ENCODE measurements around the gene CARD19.
"Not testable (repeated sequence)": the region's sequence is repeated elsewhere in the genome, so short reads cannot be mapped to it uniquely, and the experiment has no call there.

Gene CARD19

GRCh38 chr9:93098236-93098946, 2.4 kb downstream of the CARD19 start:
- no peak for DNase-seq (ENCODE audit: insufficient read length)
- peak; percentile 33 for FAIRE-seq
- TF ChIP-seq POLR2AphosphoS5 (IDR thresholded peaks at IDR 0.05; ENCODE audit: low read depth, low read length) = no peak
- TF ChIP-seq TAF1 (IDR thresholded peaks at IDR 0.05; ENCODE audit: borderline replicate concordance, low read depth, low read length) = no peak
- TF ChIP-seq POLR2A (IDR thresholded peaks at IDR 0.05; ENCODE audit: low read depth, low read length) = no peak

GRCh38 chr9:93099551-93100275, 3.7 kb downstream of the CARD19 start:
- FAIRE-seq (no peak), DNase-seq (ENCODE audit: insufficient read length) (no peak)
- TF ChIP-seq POLR2AphosphoS5 (IDR thresholded peaks at IDR 0.05; ENCODE audit: low read depth, low read length) (no peak), POLR2A (IDR thresholded peaks at IDR 0.05; ENCODE audit: low read depth, low read length) (no peak), TAF1 (IDR thresholded peaks at IDR 0.05; ENCODE audit: borderline replicate concordance, low read depth, low read length) (no peak)

GRCh38 chr9:93100276-93100636, 4.2 kb downstream of the CARD19 start:
- DNase-seq (ENCODE audit: insufficient read length) (no peak), FAIRE-seq (no peak)
- TF ChIP-seq POLR2AphosphoS5 (IDR thresholded peaks at IDR 0.05; ENCODE audit: low read depth, low read length) (no peak), TAF1 (IDR thresholded peaks at IDR 0.05; ENCODE audit: borderline replicate concordance, low read depth, low read length) (no peak), POLR2A (IDR thresholded peaks at IDR 0.05; ENCODE audit: low read depth, low read length) (no peak)

DNA sequence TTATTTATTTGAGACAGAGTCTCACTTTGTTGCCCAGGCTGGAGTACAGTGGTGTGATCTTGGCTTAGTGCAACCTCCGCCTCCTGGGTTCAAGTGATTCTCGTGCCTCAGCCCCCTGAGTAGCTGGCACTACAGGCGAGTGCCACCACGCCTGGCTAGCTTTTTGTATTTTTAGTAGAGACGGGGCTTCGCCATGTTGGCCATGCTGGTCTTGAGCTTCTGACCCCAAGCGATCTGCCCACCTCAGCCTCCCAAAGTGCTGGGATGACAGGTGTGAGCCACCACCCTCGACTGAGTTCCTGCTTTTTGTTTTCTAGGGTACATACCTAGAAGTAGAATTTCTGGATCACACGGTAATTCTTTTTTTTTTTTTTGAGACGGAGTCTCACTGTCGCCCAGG, 5.1 kb downstream of the CARD19 start:
- DNase-seq (ENCODE audit: insufficient read length); FAIRE-seq: not testable (repeated sequence)

DNA sequence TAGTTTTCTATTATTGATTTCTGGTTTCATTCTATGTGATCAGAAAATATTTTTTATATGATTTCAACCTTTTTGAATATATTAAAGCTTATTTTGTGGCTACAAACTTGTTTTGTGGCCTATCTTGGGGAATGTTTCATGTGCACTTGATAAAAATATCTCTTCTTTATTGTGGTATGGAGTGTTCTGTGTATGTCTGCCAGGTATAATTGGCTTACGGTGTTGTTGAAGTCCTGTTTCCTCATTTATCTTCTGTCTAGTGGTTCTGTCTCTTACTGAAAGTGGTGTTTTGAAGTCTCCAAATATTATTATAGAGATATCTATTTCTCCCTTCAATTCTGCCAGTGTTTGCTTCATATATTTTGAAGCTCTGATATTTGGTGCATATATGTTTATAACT, 9.6 kb downstream of the CARD19 start:
- no peak for FAIRE-seq
- TF ChIP-seq POLR2A (IDR thresholded peaks at IDR 0.05; ENCODE audit: low read depth, low read length) (no peak), POLR2AphosphoS5 (IDR thresholded peaks at IDR 0.05; ENCODE audit: low read depth, low read length) (no peak), TAF1 (IDR thresholded peaks at IDR 0.05; ENCODE audit: borderline replicate concordance, low read depth, low read length) (no peak)
- DNase-seq (ENCODE audit: insufficient read length) = no peak

DNA sequence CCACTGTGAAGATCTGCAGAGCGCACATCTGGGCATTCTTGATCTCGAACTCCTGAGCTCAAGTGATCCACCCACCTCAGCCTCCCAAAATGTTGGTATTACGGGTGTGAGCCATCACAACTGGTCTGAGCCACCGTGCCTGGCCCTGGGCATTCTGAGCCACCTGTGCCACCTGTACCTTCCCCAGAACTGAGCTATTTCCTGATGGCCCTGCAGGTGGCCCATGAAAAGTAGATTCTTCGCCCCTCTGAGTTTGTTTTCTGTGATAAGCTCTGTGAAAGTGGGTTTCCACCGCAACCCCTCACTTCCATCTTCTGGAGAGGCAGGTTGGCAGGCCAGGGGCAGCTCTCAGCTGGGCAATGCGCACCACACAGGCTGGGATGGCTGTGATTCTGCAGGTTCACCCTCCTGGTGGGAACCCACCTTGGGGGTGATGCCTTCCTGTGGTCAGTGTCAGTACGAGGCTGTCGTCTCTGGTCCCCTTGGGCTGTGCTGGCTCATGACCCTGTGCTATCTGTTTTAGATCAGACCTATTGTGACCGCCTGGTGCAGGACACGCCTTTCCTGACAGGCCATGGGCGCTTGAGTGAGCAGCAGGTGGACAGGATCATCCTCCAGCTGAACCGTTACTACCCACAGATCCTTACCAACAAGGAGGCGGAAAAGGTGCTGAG, 11.3 kb downstream of the CARD19 start:
- DNase-seq (ENCODE audit: insufficient read length) (no peak), FAIRE-seq (no peak)

DNA sequence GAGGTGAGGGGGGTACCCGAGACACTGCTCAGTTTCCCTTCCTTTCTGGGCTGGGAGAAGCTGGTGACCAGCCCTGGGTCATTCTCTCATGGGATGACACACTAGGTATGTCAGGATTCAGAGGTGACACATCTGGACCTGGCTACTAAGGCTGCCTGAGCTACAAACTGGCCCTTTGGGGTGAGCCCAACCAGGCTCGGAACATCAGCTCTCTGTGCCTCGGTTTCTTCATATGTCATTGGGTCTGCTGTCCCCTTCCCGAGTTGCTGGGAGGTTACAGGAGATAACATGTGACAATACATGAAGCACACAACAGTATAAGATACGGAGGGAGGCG, 11.8 kb downstream of the CARD19 start:
- TF ChIP-seq POLR2AphosphoS5 (IDR thresholded peaks at IDR 0.05; ENCODE audit: low read depth, low read length) (no peak), POLR2A (IDR thresholded peaks at IDR 0.05; ENCODE audit: low read depth, low read length) (no peak), TAF1 (IDR thresholded peaks at IDR 0.05; ENCODE audit: borderline replicate concordance, low read depth, low read length) (no peak)
- FAIRE-seq (no peak), DNase-seq (ENCODE audit: insufficient read length) (no peak)

More for the DNA sequence above, 11.3 kb downstream of the CARD19 start:
- TF ChIP-seq TAF1 (IDR thresholded peaks at IDR 0.05; ENCODE audit: borderline replicate concordance, low read depth, low read length) = no peak
- no peak for TF ChIP-seq POLR2A (IDR thresholded peaks at IDR 0.05; ENCODE audit: low read depth, low read length)
- no peak for TF ChIP-seq POLR2AphosphoS5 (IDR thresholded peaks at IDR 0.05; ENCODE audit: low read depth, low read length)

GRCh38 chr9:93108291-93109041, 12.4 kb downstream of the CARD19 start:
- DNase-seq (ENCODE audit: insufficient read length) (no peak), FAIRE-seq (no peak)
- TF ChIP-seq POLR2A (IDR thresholded peaks at IDR 0.05; ENCODE audit: low read depth, low read length) (no peak), TAF1 (IDR thresholded peaks at IDR 0.05; ENCODE audit: borderline replicate concordance, low read depth, low read length) (no peak), POLR2AphosphoS5 (IDR thresholded peaks at IDR 0.05; ENCODE audit: low read depth, low read length) (no peak)

GRCh38 chr9:93110311-93110855, 14.4 kb downstream of the CARD19 start:
- DNase-seq (ENCODE audit: insufficient read length) (no peak), FAIRE-seq (no peak)
- TF ChIP-seq POLR2AphosphoS5 (IDR thresholded peaks at IDR 0.05; ENCODE audit: low read depth, low read length) (no peak), TAF1 (IDR thresholded peaks at IDR 0.05; ENCODE audit: borderline replicate concordance, low read depth, low read length) (no peak), POLR2A (IDR thresholded peaks at IDR 0.05; ENCODE audit: low read depth, low read length) (no peak)

- DNase-seq (ENCODE audit: insufficient read length) (no peak), FAIRE-seq (no peak)
- no peak for TF ChIP-seq TAF1 (IDR thresholded peaks at IDR 0.05; ENCODE audit: borderline replicate concordance, low read depth, low read length)
- no peak for TF ChIP-seq POLR2AphosphoS5 (IDR thresholded peaks at IDR 0.05; ENCODE audit: low read depth, low read length)
- TF ChIP-seq POLR2A (IDR thresholded peaks at IDR 0.05; ENCODE audit: low read depth, low read length) = no peak
These were observed 15.0 kb downstream of the CARD19 start for GRCh38 chr9:93111001-93111370.
